ENCODE data around the gene ZNF274.

GRCh38 chr19:58248886-58249285, 66.0 kb downstream of the ZNF274 start:
- no peak for TF ChIP-seq CTCF (IDR thresholded peaks at IDR 0.05)
- no peak for TF ChIP-seq EZH2 (IDR thresholded peaks at IDR 0.05; ENCODE audit: borderline replicate concordance, insufficient read depth, low read depth, low read length, poor library complexity, severe bottlenecking)

Measured in B cell (primary cell).